Muscle of leg (tissue), 11 donors: ENCODE data around the gene GALNT17. TPM values are rescaled to one million over a fixed set of nuclear protein-coding genes. Genes with fewer than 3 reads are reported as not detected.

Source experiments
- DNase-seq: peaks from one replicate; pipeline ENCODE4 v3.0.0; 2013
- H3K27ac ChIP-seq: one replicate; pipeline ENCODE4 v1.5.1; 2013; ENCODE audit warnings: mild to moderate bottlenecking, low read length, control low read depth
- H3K27me3 ChIP-seq: one replicate; pipeline ENCODE4 v1.6.1; 2013; ENCODE audit warnings: low read length; ENCODE audit not compliant: control insufficient read depth, insufficient read depth
- H3K36me3 ChIP-seq: one replicate; pipeline ENCODE4 v1.6.1; 2013; ENCODE audit warnings: low read length; ENCODE audit not compliant: control insufficient read depth, insufficient read depth
- H3K4me1 ChIP-seq: one replicate; pipeline ENCODE4 v1.6.1; 2013; ENCODE audit warnings: low read length; ENCODE audit not compliant: control insufficient read depth, insufficient read depth
- H3K4me3 ChIP-seq: one replicate; pipeline ENCODE4 v1.5.1; 2013; ENCODE audit warnings: low read length, control low read depth
- H3K9me3 ChIP-seq: replicated peaks from 2 replicates; pipeline ENCODE4 v1.6.1; 2013; ENCODE audit warnings: low read depth, low read length; ENCODE audit not compliant: control insufficient read depth
- WGBS: methylation state at CpG from one replicate; pipeline ENCODE4 v1.1.5; 2013; ENCODE audit warnings: missing lambda C conversion rate; ENCODE audit not compliant: insufficient coverage; 5-methylcytosine and 5-hydroxymethylcytosine counted together
- polyA plus RNA-seq, 8 donors: library from polyadenylated mRNA; unstranded; fragments of 120-200 nt; gene quantifications; one replicate each; pipeline versions ENCODE4 v1.2.1 to v1.2.3, GENCODE V29; 2013; ENCODE audit warnings: inconsistent platforms in 1 of 8, low replicate concordance in 1 of 8; ENCODE audit not compliant: insufficient read length in 8 of 8, insufficient read depth in 1 of 8
- total RNA-seq: library from RNA; stranded (reverse); fragments of 120-200 nt; gene quantifications from one replicate; pipeline ENCODE4 v1.2.4, GENCODE V29; 2013

GALNT17 gene
- total and polyA plus RNA-seq, 9 donors: 22.5 to 40.0 (median 29.5) TPM

DNA sequence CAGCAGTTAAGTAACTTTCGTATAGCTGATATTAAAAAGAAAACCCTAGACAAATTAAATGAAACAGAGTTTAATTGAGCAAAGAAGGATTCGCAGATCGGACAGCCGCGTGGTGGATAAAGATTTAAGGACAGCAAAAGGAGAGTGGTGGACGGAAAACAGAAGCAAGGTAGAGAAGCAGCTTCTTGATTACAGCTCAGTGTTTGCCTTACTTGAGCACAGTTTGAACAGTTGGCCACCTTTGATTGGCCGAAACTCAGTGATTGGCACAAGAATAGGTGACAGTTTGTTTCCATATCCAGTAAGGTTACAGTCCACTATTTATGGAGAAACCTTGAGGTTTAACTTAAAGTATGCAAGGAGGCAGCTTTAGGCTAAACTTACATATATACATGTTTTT, 231.7 kb downstream of the GALNT17 start:
- 95% methylated on average over 6 of the region's 7 CpGs for WGBS
- H3K27me3 ChIP-seq: no peaks in the 10 kb centered on the region

DNA sequence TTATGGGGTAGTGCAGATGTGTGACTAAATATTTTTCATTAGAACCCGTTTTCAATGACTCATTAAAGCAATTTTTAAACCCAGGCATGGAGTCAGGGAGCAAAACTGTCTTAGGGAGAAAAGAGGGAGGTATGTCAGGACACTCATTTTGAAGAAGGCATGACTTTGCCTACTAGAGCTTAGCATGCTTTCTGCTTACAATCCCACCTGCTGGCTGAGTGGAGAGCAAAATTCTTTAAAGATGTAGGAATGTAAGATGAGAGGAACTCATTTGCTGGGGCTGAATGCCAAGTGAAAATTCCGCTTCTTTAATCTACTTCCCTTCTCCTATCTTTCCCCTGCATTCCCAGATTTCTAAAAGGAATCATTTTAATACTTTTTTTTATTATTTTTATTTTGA, 232.6 kb downstream of the GALNT17 start:
- Histone ChIP-seq H3K36me3 (no peaks in the 10 kb centered on the region), H3K27me3 (no peaks in the 10 kb centered on the region), H3K27ac (no peak overlapping the region), H3K4me1 (no peaks in the 10 kb centered on the region), H3K9me3 (no peaks in the 10 kb centered on the region), H3K4me3 (no peak overlapping the region)
- no peak for DNase-seq
- WGBS: no CpG with 5 or more reads among the region's 2 CpGs

More for the DNA sequence above, 231.7 kb downstream of the GALNT17 start:
- Histone ChIP-seq H3K9me3 (no peaks in the 10 kb centered on the region), H3K27ac (no peak overlapping the region), H3K36me3 (no peaks in the 10 kb centered on the region), H3K4me3 (no peak overlapping the region), H3K4me1 (no peaks in the 10 kb centered on the region)
- no peak for DNase-seq

DNA sequence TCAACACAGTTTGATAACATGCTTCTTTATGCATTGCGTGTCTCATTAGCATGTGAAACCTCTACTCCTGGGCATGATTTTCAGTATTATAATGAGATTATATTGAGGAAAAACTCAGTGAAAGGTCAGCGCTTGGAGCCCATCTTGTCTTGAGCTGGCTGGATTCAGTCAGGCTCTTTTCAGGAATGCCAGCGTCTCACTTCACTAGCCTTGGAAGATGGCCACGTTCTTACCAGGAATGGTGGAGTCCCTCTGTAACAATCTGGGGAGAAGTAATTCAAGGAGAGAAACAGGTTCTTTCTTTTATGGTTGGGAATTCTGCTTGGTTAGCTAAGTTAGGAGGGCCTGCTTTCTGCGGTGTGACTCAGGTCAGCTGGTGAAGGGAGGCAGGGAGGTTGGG, 241.0 kb downstream of the GALNT17 start:
- WGBS: 94% methylated on average over 4 of the region's 5 CpGs
- no peak overlapping the region for H3K27ac ChIP-seq
- H3K9me3 ChIP-seq: peaks cover 5% of the 10 kb centered on the region
- no peaks in the 10 kb centered on the region for H3K36me3 ChIP-seq
- H3K27me3 ChIP-seq: no peaks in the 10 kb centered on the region
- H3K4me1 ChIP-seq: no peaks in the 10 kb centered on the region
- H3K4me3 ChIP-seq: no peak overlapping the region
- DNase-seq: no peak

DNA sequence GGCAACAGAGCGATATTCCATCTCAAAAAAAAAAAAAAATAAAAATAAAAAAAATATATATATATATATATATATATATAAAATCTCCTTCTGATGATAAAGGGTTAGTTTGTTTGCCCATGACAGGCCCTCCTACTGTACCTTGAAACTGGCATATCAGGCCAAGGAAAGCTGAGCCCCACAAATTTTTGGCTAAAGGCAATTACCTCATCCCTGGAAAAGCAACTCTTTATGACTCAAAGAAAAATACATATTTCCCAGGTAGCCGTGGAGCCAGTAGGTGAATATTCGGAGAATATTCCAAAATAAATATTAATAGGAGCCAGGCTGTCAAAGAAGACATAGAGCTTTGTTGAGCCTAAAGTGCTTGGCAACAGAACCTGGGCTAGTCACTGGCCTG, 245.1 kb downstream of the GALNT17 start:
- Histone ChIP-seq H3K36me3 (no peaks in the 10 kb centered on the region), H3K4me1 (no peaks in the 10 kb centered on the region), H3K27ac (no peak overlapping the region), H3K27me3 (no peaks in the 10 kb centered on the region), H3K4me3 (no peak overlapping the region), H3K9me3 (peaks cover 10% of the 10 kb centered on the region)
- WGBS: no CpG with 5 or more reads among the region's 3 CpGs
- no peak for DNase-seq

DNA sequence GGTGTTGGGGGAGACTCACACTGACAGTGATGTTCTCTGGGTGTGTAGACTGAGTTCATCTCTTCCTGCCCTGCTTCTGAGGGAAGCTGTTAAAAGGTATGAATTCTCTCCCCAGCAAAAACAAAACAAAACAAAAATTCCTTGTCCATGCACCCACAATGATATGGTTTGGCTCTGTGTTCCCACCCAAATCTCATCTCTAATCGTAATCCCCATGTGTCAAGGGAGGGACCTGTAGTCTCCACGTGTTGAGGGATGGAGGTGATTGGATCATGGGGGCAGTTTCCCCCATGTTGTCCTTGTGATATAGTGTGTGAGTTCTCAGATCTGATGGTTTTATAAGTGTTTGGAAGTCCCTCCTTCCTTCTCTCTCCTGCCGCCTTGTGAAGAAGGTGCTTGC, 245.5 kb downstream of the GALNT17 start:
- peaks cover 10% of the 10 kb centered on the region for H3K9me3 ChIP-seq
- WGBS: no CpG with 5 or more reads among the region's 3 CpGs

DNA sequence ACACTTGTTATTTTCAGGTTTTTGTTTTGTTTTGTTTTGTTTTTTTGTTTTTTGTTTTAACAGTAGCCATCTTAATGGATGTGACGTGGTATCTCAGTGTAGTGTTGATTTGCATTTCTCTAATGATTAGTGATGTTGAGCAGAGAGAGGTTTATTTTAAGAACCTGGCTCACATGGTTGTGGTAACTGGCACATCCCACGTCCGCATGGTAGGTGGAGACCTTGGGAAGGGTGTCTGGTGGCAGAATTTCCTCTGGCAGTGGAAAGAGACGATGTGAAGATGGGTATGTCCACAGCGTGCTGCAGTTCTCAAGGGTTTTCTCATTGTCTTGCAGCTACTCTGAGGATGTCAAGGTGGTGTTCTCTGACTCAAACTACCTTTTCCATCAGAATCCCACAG, 252.2 kb downstream of the GALNT17 start:
- DNase-seq: no peak
- H3K27ac ChIP-seq: no peak overlapping the region
- H3K27me3 ChIP-seq: no peaks in the 10 kb centered on the region
- H3K4me1 ChIP-seq: no peaks in the 10 kb centered on the region
- H3K9me3 ChIP-seq: no peaks in the 10 kb centered on the region
- no peaks in the 10 kb centered on the region for H3K36me3 ChIP-seq
- H3K4me3 ChIP-seq: no peak overlapping the region
- 85% methylated on average over 2 of the region's 5 CpGs for WGBS

More for the DNA sequence above, 245.5 kb downstream of the GALNT17 start:
- no peak overlapping the region for H3K27ac ChIP-seq
- no peak for DNase-seq
- H3K36me3 ChIP-seq: no peaks in the 10 kb centered on the region
- no peaks in the 10 kb centered on the region for H3K27me3 ChIP-seq
- no peaks in the 10 kb centered on the region for H3K4me1 ChIP-seq
- H3K4me3 ChIP-seq: no peak overlapping the region

DNA sequence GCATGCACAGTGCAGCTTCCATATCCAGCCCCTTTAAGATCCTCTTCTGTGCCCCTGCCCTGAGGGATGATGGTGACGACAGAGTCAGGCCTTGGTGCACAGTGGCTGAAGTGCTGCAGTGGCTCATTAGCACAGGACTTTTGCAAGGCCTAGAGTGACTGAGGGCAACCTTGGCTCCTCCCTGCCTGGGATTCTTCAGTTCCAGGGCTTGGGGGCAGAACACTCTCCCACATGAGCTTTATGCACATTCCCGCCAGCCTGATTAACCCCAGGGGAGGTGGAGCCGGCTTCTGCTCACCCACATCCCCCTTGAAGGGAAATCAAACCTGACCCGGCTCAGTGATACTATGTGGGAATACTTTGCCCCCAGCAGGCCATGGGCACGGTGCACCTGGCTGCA, 253.4 kb downstream of the GALNT17 start:
- Histone ChIP-seq H3K27me3 (no peaks in the 10 kb centered on the region), H3K9me3 (no peaks in the 10 kb centered on the region), H3K36me3 (peaks cover 2% of the 10 kb centered on the region), H3K27ac (no peak overlapping the region), H3K4me1 (no peaks in the 10 kb centered on the region), H3K4me3 (no peak overlapping the region)
- WGBS: 40% methylated on average over 2 of the region's 5 CpGs
- no peak for DNase-seq

DNA sequence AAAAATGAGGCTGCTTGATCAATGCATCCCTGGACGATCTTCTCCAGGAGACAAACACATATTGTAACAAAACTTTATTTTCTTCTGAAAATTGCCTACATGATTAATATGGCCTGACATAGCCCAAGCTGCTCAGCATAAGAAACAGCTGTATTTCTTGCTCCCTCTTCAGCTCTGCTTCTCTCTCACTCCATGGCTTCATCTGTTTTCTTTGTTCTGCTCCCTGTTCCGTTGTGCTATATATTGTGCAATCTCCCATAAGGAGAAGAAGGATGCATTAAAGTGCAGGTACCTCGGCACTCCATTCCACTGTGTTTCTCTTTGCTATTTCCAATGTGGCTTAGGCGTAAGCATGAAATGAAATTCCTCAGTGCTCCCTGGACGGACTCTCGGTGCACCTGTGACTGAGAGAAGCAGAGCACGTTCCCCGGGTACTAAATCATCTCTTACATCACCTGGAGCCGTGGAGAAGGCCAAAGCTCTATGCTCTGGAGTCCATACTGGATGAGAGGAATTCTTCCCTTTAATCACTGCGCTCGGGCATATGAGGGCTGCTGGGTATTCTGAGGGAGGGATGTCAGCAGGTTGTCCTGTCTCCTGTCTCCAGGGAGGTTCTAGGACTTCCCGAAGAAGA, 254.3 kb downstream of the GALNT17 start:
- DNase-seq: no peak
- Histone ChIP-seq H3K36me3 (peaks cover 2% of the 10 kb centered on the region), H3K27me3 (no peaks in the 10 kb centered on the region), H3K9me3 (no peaks in the 10 kb centered on the region), H3K27ac (no peak overlapping the region), H3K4me3 (no peak overlapping the region), H3K4me1 (no peaks in the 10 kb centered on the region)
- 61% methylated on average over 4 of the region's 12 CpGs for WGBS

DNA sequence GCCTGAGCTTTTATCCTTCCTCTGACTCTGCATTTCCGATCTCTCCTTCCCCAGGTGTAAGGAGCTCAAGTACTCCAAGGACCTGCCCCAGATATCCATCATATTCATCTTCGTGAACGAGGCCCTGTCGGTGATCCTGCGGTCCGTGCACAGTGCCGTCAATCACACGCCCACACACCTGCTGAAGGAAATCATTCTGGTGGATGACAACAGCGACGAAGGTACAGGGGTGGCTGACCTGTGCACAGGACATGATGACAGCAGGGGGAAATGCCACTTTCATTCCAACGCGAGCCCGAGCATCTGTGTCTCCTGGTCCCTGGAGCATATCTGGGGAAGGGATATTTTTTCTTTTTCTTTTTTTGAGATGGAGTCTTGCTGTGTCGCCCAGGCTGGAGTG, 256.2 kb downstream of the GALNT17 start:
- 65% methylated on average over 10 of the region's 14 CpGs for WGBS
- Histone ChIP-seq H3K27ac (no peak overlapping the region), H3K36me3 (peaks cover 2% of the 10 kb centered on the region), H3K9me3 (no peaks in the 10 kb centered on the region), H3K4me1 (no peaks in the 10 kb centered on the region), H3K4me3 (no peak overlapping the region), H3K27me3 (no peaks in the 10 kb centered on the region)
- DNase-seq: no peak

DNA sequence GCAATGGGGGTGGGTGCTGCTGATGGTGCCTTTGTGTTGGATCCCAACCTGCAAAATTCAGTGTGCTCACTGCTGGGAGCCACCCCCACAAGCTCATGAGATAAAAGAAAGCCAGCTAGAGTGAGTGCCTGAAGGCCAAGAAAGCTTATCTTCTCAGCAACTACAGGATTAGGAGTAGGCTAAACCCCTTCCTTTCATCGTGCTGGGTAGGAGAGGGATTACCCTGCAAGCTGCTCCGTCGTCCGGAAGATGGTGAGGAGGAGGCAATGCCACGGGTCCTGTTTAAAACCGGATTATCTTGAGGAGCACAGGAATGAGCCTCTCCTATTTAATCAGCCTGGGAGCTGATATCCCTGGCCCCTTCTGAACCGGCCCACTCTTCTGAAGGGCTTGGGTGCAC, 258.0 kb downstream of the GALNT17 start:
- H3K4me3 ChIP-seq: no peak overlapping the region
- WGBS: 78% methylated on average over 3 of the region's 7 CpGs
- DNase-seq: no peak

DNA sequence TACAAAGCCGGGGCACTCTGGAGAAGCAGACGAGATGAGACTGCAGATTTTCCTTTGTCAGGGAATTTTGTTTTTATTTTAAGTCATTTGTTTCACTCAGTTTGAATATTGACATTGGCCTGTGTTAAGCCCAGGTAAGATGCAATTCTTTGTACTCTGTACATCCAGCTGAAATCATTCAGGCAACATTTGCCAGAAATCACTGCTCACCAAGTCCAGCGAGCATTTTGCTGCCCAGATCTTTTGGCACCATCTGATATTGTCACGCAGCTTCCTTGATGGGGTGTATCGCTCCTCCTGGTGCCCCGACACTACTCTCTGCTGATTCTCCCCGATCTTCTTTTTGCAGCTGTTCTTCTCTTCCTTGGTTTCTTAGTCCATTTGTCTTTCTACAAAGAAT, 261.7 kb downstream of the GALNT17 start:
- no peak overlapping the region for H3K4me3 ChIP-seq
- H3K27me3 ChIP-seq: no peaks in the 10 kb centered on the region
- H3K36me3 ChIP-seq: peaks cover 2% of the 10 kb centered on the region
- H3K9me3 ChIP-seq: no peaks in the 10 kb centered on the region
- H3K27ac ChIP-seq: no peak overlapping the region
- WGBS: 26% methylated on average over 3 of the region's 7 CpGs
- no peak for DNase-seq
- no peaks in the 10 kb centered on the region for H3K4me1 ChIP-seq

More for the DNA sequence above, 258.0 kb downstream of the GALNT17 start:
- Histone ChIP-seq H3K4me1 (no peaks in the 10 kb centered on the region), H3K36me3 (peaks cover 2% of the 10 kb centered on the region), H3K9me3 (no peaks in the 10 kb centered on the region), H3K27me3 (no peaks in the 10 kb centered on the region), H3K27ac (no peak overlapping the region)
